ENCODE results near the gene CTH. TPM values are rescaled to one million over a fixed set of nuclear protein-coding genes. Genes with fewer than 3 reads are reported as not detected.

Gene CTH
- total and polyA plus RNA-seq, 2 experiments from 2014 or later: 31.0 to 34.3 TPM

- TF ChIP-seq REST (IDR thresholded peaks at IDR 0.05; ENCODE audit: unreplicated experiment): no peak
Measured at GRCh38 chr1:70386121-70386520, 24.9 kb upstream of the CTH start (continued).

- no peaks in the 10 kb centered on the region for H3K4me1 ChIP-seq (ENCODE audit: insufficient read depth)
- peaks cover 2% of the 10 kb centered on the region for H3K27me3 Mint-ChIP-seq (ENCODE audit: insufficient read depth, low read depth, poor library complexity)
- H3K4me2 ChIP-seq: no peak overlapping the region
- no peak overlapping the region for H3K4me3 ChIP-seq
- no peaks in the 10 kb centered on the region for H3F3A ChIP-seq (replicated peaks; ENCODE audit: low read depth)
- no peak overlapping the region for H3K27ac Mint-ChIP-seq
- no peaks in the 10 kb centered on the region for H3K4me1 Mint-ChIP-seq
- TF ChIP-seq ZNF331 (CRISPR knock-in tag; IDR thresholded peaks at IDR 0.05; ENCODE audit: low read depth) (no peak), EZH2phosphoT487 (IDR thresholded peaks at IDR 0.05; ENCODE audit: unreplicated experiment) (no peak), REST (IDR thresholded peaks at IDR 0.05; ENCODE audit: unreplicated experiment) (no peak), ETS1 (IDR thresholded peaks at IDR 0.05) (no peak), EZH2 (IDR thresholded peaks at IDR 0.05; ENCODE audit: low read depth, unreplicated experiment) (no peak), CREB1 (CRISPR knock-in tag; IDR thresholded peaks at IDR 0.05; ENCODE audit: low read depth) (no peak), POLR2AphosphoS5 (IDR thresholded peaks at IDR 0.05; ENCODE audit: low read depth) (no peak), STAT1 (IDR thresholded peaks at IDR 0.05; ENCODE audit: unreplicated experiment) (no peak)
- no peak for ATAC-seq
- DNase-seq (ENCODE audit: low spot score): no peak
- H3K36me3 ChIP-seq (ENCODE audit: insufficient read depth): no peaks in the 10 kb centered on the region
- no peaks in the 10 kb centered on the region for H3K27me3 ChIP-seq (ENCODE audit: insufficient read depth)
- H3K9me2 ChIP-seq (ENCODE audit: insufficient read depth): no peaks in the 10 kb centered on the region
- H3K36me3 Mint-ChIP-seq (ENCODE audit: low read depth): no peaks in the 10 kb centered on the region
- H3K9me3 Mint-ChIP-seq: no peaks in the 10 kb centered on the region
- H2AFZ ChIP-seq: peak overlapping the region; percentile 89; the same call in 1 of the 2 replicates
- no peak overlapping the region for H3K27ac ChIP-seq (ENCODE audit: low read depth)
- no peak overlapping the region for H3K4me3 Mint-ChIP-seq
- no peaks in the 10 kb centered on the region for H4K20me1 ChIP-seq (replicated peaks; ENCODE audit: insufficient read depth)
- no peaks in the 10 kb centered on the region for H3K79me2 ChIP-seq (replicated peaks; ENCODE audit: insufficient read depth)
Measured at GRCh38 chr1:70387507-70387906, 23.6 kb upstream of the CTH start.

Measured in GM23338 (cell line).